PFSK-1 (cell line): ENCODE measurements around the gene DRGX.

ENCODE experiments used
- FOXP2 ChIP-seq: optimal IDR thresholded peaks from 2 replicates; pipeline ENCODE3; 2011; ENCODE audit warnings: borderline replicate concordance, control low read depth, inconsistent platforms; ENCODE audit not compliant: insufficient read depth; ENCODE audit errors: extremely low read length, extremely low read depth
- POLR2AphosphoS5 ChIP-seq: IDR thresholded peaks from 2 replicates; pipeline ENCODE4 v1.6.1; 2012; ENCODE audit warnings: low read depth, mild to moderate bottlenecking, control low read depth, low read length, moderate library complexity
- SIN3A ChIP-seq: IDR thresholded peaks from 2 replicates; pipeline ENCODE4 v1.6.1; 2012; ENCODE audit warnings: mild to moderate bottlenecking, low read length, moderate library complexity, borderline replicate concordance; ENCODE audit not compliant: insufficient read depth
- TAF1 ChIP-seq: IDR thresholded peaks from 2 replicates; pipeline ENCODE4 v1.6.1; 2012; ENCODE audit warnings: low read length, control low read depth, borderline replicate concordance; ENCODE audit not compliant: insufficient read depth
- TF ChIP-seq, protein P1 (sequence below), 2 experiments: IDR thresholded peaks; 2 replicates each; pipeline versions ENCODE4 v1.6.1 to v1.8.0; 2011 to 2012; ENCODE audit warnings: low read depth in 2 of 2, low read length in 2 of 2, control low read depth in 1 of 2, inconsistent platforms in 1 of 2, mild to moderate bottlenecking in 1 of 2, moderate library complexity in 1 of 2; ENCODE audit not compliant: insufficient read depth in 1 of 2

DRGX gene

DNA sequence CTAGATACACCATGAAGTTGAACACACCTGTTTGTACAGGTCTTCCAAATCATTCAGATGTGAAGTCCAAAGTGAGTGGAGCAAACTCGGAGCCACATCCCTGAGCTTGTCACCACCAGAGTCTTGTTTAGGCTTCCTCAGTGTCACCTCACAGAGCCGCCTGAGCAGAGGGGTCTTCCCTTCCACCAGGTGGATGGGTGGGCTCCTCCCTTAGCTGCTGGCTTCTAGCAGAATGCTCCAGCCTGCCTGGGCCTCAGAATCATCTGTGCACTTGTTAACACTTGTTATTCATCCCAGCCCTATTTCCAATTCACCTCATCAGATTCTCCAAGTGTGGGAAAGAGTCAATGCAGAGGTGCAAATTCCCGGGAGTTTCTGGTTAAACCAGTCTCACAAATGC, 64.5 kb downstream of the DRGX start:
- no peak for TF ChIP-seq TAF1
- TF ChIP-seq, protein P1, sequence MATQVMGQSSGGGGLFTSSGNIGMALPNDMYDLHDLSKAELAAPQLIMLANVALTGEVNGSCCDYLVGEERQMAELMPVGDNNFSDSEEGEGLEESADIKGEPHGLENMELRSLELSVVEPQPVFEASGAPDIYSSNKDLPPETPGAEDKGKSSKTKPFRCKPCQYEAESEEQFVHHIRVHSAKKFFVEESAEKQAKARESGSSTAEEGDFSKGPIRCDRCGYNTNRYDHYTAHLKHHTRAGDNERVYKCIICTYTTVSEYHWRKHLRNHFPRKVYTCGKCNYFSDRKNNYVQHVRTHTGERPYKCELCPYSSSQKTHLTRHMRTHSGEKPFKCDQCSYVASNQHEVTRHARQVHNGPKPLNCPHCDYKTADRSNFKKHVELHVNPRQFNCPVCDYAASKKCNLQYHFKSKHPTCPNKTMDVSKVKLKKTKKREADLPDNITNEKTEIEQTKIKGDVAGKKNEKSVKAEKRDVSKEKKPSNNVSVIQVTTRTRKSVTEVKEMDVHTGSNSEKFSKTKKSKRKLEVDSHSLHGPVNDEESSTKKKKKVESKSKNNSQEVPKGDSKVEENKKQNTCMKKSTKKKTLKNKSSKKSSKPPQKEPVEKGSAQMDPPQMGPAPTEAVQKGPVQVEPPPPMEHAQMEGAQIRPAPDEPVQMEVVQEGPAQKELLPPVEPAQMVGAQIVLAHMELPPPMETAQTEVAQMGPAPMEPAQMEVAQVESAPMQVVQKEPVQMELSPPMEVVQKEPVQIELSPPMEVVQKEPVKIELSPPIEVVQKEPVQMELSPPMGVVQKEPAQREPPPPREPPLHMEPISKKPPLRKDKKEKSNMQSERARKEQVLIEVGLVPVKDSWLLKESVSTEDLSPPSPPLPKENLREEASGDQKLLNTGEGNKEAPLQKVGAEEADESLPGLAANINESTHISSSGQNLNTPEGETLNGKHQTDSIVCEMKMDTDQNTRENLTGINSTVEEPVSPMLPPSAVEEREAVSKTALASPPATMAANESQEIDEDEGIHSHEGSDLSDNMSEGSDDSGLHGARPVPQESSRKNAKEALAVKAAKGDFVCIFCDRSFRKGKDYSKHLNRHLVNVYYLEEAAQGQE (IDR thresholded peaks at IDR 0.05; ENCODE audit: insufficient read depth in 1 of 2, low read depth in 2 of 2, low read length in 2 of 2) = no peak
- no peak for TF ChIP-seq SIN3A
- no peak for TF ChIP-seq FOXP2
- TF ChIP-seq POLR2AphosphoS5 = no peak

DNA sequence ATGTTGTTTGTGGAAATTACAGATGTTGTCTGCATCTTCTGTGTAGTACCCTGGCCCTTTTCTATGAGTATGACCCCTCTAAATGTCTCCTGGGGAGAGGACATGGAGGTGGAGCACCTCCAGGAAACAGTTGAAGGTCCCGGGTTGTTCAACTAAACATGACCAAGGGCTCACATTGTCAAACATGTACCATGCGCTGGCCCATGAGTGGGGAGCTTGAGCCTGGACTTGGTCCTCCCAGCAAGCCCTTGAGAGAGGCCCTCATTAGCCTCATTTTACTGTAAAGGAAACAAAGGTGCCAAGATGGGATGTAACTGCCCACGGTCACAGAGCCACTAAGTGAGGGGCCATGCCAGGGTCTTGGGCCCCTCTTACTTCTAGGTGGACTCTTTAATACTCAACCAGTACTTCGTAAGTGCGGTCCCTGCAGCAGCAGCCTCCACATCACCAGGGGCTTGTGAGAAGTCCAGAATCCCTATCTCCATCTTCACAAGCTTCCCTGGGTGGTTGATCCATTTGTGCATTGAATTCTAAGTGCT, 65.7 kb downstream of the DRGX start:
- TF ChIP-seq, protein P1 (IDR thresholded peaks at IDR 0.05; ENCODE audit: insufficient read depth in 1 of 2, low read depth in 2 of 2, low read length in 2 of 2) = no peak
- no peak for TF ChIP-seq FOXP2
- TF ChIP-seq TAF1 = no peak
- TF ChIP-seq SIN3A = no peak
- no peak for TF ChIP-seq POLR2AphosphoS5

DNA sequence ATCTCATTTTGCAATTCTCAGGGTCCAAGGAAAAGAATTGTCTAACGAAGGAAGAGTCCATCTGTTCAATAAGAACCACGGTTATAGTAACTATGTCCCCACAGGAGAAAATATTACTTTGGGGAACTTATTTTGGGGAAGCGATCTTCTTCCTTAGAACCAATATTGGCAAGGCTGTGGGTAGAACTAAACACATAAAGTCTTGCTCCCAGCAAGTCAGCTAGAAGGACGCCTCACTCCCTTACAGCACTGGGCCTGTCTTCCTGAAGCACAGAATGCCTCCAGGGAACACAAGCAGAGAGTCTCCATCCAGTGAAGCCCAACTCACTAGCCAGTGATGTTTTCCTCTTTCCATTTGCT, 66.8 kb downstream of the DRGX start:
- no peak for TF ChIP-seq TAF1

DNA sequence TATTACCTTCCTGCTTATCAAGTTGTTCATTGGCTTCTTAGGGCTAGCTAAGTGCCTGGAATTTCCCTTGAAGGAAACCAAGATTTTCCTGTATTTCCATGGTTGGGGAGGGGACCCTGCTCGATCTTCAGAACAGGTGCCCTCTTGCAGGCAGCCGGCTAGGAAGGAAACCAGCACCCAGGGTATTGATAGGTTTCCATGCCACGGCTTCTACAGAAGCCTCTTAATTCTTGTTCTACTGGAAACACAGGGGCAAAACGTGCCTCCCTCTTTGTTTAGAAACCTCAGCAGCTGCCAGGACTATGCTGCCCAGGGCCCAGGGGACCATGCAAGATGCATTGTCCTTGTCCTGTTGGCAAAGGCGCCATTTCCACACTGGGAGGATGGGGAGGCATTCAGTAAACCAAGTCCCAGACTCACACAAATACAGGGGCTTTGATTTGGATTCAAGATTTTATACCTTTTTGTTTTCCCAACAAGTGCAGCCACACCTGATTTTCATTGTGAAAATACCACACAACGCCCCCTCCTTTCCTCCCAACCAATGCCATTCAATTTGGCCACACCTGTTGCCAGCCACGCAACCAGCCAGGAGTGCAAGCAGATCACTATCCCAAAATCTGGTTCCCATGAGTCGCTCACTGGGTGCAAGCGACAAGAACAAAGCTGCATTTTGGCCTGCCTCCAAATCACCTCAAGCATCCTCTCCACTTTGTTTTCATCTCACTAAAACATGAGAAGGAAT, 67.3 kb downstream of the DRGX start:
- TF ChIP-seq, protein P1 (IDR thresholded peaks at IDR 0.05; ENCODE audit: insufficient read depth in 1 of 2, low read depth in 2 of 2, low read length in 2 of 2) = no peak
- TF ChIP-seq FOXP2 = no peak
- no peak for TF ChIP-seq TAF1
- TF ChIP-seq POLR2AphosphoS5 = no peak
- no peak for TF ChIP-seq SIN3A

DNA sequence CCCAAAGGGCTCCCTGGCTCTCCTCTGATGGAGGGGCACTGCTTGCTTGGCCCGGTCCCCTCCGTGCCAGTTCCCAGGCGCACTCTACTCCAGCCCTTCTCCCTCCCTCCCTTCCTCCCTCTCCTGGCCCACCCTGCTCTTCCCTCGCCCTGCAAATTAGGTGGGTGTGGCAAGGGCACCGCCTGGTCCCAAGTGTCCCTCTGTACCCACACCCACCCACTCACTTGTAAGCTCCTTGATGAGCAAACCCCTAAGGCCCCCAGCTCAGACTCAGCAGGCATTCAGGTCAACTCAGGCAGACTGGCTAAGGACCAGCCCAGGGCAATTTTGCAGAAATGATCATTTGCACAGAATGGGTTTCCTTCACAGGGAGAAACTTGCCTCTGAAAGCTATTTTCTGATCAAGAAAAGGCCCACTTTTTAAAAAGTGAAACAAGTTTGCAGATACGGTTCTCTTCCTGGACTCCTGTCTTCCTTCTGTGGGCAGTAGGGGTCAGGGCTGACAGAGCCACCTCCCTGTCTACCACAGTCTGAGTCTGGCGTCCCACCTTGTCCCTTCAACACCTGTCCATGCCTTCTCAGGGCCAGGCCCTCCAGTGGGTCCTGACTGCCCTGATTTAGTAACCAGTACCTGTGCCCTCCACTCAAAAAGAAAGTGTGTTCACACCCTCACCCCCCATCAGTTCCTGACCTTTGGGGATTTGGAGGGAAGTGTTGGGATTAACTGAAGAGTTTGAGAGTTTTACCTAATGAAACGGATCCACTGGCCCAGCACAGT, 68.7 kb downstream of the DRGX start:
- TF ChIP-seq TAF1 (no peak), POLR2AphosphoS5 (no peak), SIN3A (no peak), FOXP2 (no peak)
- TF ChIP-seq, protein P1 (IDR thresholded peaks at IDR 0.05; ENCODE audit: insufficient read depth in 1 of 2, low read depth in 2 of 2, low read length in 2 of 2) = no peak
